B cell (primary cell): Measurements from ENCODE around the gene C19orf85.

Experiments
- EZH2 ChIP-seq: IDR thresholded peaks from 2 replicates; pipeline ENCODE4 v1.6.1; 2012; ENCODE audit warnings: borderline replicate concordance, low read depth, mild to moderate bottlenecking, moderate library complexity, low read length; ENCODE audit not compliant: insufficient read depth, poor library complexity, severe bottlenecking
- TF ChIP-seq, protein P1 (sequence below): fragments of 200-600 bp; IDR thresholded peaks from one replicate; pipeline ENCODE4 v1.8.0; 2022; ENCODE audit warnings: antibody characterized with exemption, mild to moderate bottlenecking

DNA sequence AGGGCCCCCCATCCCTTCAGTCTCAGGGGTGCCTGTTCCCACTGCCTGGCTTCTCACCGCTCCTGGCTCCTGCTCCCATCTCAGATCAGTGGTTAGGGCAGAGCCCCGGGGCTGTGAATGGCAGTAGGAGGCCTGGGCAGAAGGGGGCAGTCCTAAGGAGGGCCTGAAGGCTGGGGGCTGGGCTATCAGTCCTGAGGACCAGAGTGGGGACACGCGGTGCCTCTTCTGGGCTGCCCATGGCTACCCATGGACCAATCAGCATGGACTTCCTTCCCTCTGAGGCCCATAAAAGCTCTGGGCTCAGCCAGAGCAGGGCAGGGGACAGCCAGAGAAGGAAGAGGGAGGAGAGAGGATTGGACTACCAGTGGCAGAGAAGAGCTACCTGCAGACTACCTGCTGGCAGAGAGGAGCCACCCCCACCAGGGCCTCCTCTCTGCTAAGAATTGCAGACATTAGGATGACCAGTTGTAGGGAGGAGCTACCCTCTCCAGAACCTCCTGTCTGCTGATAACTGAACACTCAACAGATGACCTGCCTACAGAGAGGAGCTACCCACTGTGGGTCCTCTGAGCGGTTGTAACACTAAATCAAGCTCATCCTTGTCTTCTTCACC lies 44.8 kb downstream of the C19orf85 start:
- TF ChIP-seq, protein P1, sequence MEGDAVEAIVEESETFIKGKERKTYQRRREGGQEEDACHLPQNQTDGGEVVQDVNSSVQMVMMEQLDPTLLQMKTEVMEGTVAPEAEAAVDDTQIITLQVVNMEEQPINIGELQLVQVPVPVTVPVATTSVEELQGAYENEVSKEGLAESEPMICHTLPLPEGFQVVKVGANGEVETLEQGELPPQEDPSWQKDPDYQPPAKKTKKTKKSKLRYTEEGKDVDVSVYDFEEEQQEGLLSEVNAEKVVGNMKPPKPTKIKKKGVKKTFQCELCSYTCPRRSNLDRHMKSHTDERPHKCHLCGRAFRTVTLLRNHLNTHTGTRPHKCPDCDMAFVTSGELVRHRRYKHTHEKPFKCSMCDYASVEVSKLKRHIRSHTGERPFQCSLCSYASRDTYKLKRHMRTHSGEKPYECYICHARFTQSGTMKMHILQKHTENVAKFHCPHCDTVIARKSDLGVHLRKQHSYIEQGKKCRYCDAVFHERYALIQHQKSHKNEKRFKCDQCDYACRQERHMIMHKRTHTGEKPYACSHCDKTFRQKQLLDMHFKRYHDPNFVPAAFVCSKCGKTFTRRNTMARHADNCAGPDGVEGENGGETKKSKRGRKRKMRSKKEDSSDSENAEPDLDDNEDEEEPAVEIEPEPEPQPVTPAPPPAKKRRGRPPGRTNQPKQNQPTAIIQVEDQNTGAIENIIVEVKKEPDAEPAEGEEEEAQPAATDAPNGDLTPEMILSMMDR = no peak
- TF ChIP-seq EZH2 = no peak
